Vagina (tissue), 2 donors: ENCODE measurements around the gene ARHGAP40. TPM values are rescaled to one million over a fixed set of nuclear protein-coding genes. Genes with fewer than 3 reads are reported as not detected.

ENCODE experiments used
- DNase-seq, 2 donors: peaks; one replicate each; pipeline ENCODE4 v3.0.0-alpha.2; 2017; ENCODE audit errors: extremely low spot score in 2 of 2
- H3K27ac ChIP-seq: fragments of 200-600 bp; sonication (generic); one replicate; pipeline ENCODE4 v1.5.1; 2019
- H3K27me3 ChIP-seq: fragments of 200-600 bp; sonication (generic); one replicate; pipeline ENCODE4 v1.5.1; 2019
- H3K36me3 ChIP-seq, 2 donors: fragments of 200-600 bp; sonication (generic); one replicate each; pipeline ENCODE4 v1.5.1; 2017 to 2019
- H3K4me1 ChIP-seq: fragments of 200-600 bp; sonication (generic); one replicate; pipeline ENCODE4 v1.5.1; 2019
- H3K4me3 ChIP-seq, 2 donors: fragments of 200-600 bp; sonication (generic); 1 replicate in 1 of 2; 2 replicates in 1 of 2; pipeline ENCODE4 v1.5.1; 2016 to 2019
- H3K9me3 ChIP-seq: fragments of 200-600 bp; sonication (generic); one replicate; pipeline ENCODE4 v1.5.1; 2019
- POLR2A ChIP-seq, 2 donors: fragments of 450-650 bp; IDR thresholded peaks; one replicate each; pipeline ENCODE4 v1.6.1; 2017; ENCODE audit warnings: antibody characterized with exemption in 2 of 2, mild to moderate bottlenecking in 2 of 2, moderate library complexity in 2 of 2
- POLR2AphosphoS5 ChIP-seq, 2 donors: sonication (generic); formaldehyde crosslinking; IDR thresholded peaks; one replicate each; pipeline ENCODE4 v1.9.0; 2017; ENCODE audit warnings: antibody characterized with exemption in 2 of 2, mild to moderate bottlenecking in 2 of 2, low read depth in 1 of 2; ENCODE audit not compliant: insufficient read depth in 1 of 2
- intact Hi-C: fragments of 100-400 bp; cut with DNase I; formaldehyde crosslinking; loops from one replicate; pipeline ENCODE4 v1.15.1; 2023
- total RNA-seq: library from RNA; depleted of rRNA; stranded (reverse); fragments of >200 nt; gene quantifications from one replicate; pipeline ENCODE4 v1.2.3, GENCODE V29; 2016
- TF ChIP-seq, protein P1 (sequence below), 3 experiments: fragments of 450-650 bp in 2 of 3; fragments of 200-600 bp in 1 of 3; sonication (generic) in 1 of 3; IDR thresholded peaks; one replicate each; pipeline ENCODE4 v1.5.1; 2017 to 2019; ENCODE audit warnings: antibody characterized with exemption in 3 of 3, mild to moderate bottlenecking in 2 of 3, moderate library complexity in 2 of 3

ARHGAP40 gene
- 21.9 TPM for total RNA-seq

GRCh38 chr20:38601216-38602184, at the start of gene ARHGAP40:
Gene ARHGAP40, plus strand, starts transcription at chr20:38601809.
- Histone ChIP-seq H3K36me3 (no peaks in the 10 kb centered on the region), H3K27ac (no peak within 1 kb of the TSS), H3K4me1 (peaks cover 5% of the 10 kb centered on the region), H3K4me3 (no peak within 1 kb of the TSS), H3K9me3 (no peaks in the 10 kb centered on the region), H3K27me3 (no peaks in the 10 kb centered on the region)
- DNase-seq, result no peak
- no peak for TF ChIP-seq POLR2A (IDR thresholded peaks at IDR 0.05)
- TF ChIP-seq POLR2AphosphoS5 (IDR thresholded peaks at IDR 0.05; ENCODE audit: insufficient read depth in 1 of 2, low read depth in 1 of 2), result no peak
- TF ChIP-seq, protein P1, sequence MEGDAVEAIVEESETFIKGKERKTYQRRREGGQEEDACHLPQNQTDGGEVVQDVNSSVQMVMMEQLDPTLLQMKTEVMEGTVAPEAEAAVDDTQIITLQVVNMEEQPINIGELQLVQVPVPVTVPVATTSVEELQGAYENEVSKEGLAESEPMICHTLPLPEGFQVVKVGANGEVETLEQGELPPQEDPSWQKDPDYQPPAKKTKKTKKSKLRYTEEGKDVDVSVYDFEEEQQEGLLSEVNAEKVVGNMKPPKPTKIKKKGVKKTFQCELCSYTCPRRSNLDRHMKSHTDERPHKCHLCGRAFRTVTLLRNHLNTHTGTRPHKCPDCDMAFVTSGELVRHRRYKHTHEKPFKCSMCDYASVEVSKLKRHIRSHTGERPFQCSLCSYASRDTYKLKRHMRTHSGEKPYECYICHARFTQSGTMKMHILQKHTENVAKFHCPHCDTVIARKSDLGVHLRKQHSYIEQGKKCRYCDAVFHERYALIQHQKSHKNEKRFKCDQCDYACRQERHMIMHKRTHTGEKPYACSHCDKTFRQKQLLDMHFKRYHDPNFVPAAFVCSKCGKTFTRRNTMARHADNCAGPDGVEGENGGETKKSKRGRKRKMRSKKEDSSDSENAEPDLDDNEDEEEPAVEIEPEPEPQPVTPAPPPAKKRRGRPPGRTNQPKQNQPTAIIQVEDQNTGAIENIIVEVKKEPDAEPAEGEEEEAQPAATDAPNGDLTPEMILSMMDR (IDR thresholded peaks at IDR 0.05), result no peak
- intact Hi-C loops, result no loop called here

GRCh38 chr20:38554986-38555385, 46.6 kb upstream of the ARHGAP40 start:
- intact Hi-C loops, result no loop called here
- H3K4me1 ChIP-seq, result no peaks in the 10 kb centered on the region
- H3K27me3 ChIP-seq, result no peaks in the 10 kb centered on the region
- TF ChIP-seq POLR2A (IDR thresholded peaks at IDR 0.05) (no peak), POLR2AphosphoS5 (IDR thresholded peaks at IDR 0.05; ENCODE audit: insufficient read depth in 1 of 2, low read depth in 1 of 2) (no peak)
- TF ChIP-seq, protein P1 (IDR thresholded peaks at IDR 0.05), result no peak
- DNase-seq, result no peak
- H3K4me3 ChIP-seq, result no peak overlapping the region
- H3K9me3 ChIP-seq, result no peaks in the 10 kb centered on the region
- no peak overlapping the region for H3K27ac ChIP-seq
- peaks cover 0 to 84% of the 10 kb centered on the region in 2 donors for H3K36me3 ChIP-seq

GRCh38 chr20:38555395-38555794, 46.2 kb upstream of the ARHGAP40 start:
- intact Hi-C loops, result no loop called here
- peaks cover 0 to 84% of the 10 kb centered on the region in 2 donors for H3K36me3 ChIP-seq
- no peak overlapping the region for H3K27ac ChIP-seq
- no peaks in the 10 kb centered on the region for H3K4me1 ChIP-seq
- TF ChIP-seq POLR2AphosphoS5 (IDR thresholded peaks at IDR 0.05; ENCODE audit: insufficient read depth in 1 of 2, low read depth in 1 of 2), result no peak
- TF ChIP-seq, protein P1 (IDR thresholded peaks at IDR 0.05), result no peak
- no peak for TF ChIP-seq POLR2A (IDR thresholded peaks at IDR 0.05)
- no peaks in the 10 kb centered on the region for H3K27me3 ChIP-seq
- H3K4me3 ChIP-seq, result no peak overlapping the region
- DNase-seq, result no peak
- no peaks in the 10 kb centered on the region for H3K9me3 ChIP-seq

- DNase-seq, result no peak
- Histone ChIP-seq H3K4me3 (no peak overlapping the region), H3K9me3 (no peaks in the 10 kb centered on the region), H3K4me1 (no peaks in the 10 kb centered on the region), H3K36me3 (peaks cover 0 to 73% of the 10 kb centered on the region in 2 donors), H3K27me3 (no peaks in the 10 kb centered on the region), H3K27ac (no peak overlapping the region)
- no peak for TF ChIP-seq POLR2AphosphoS5 (IDR thresholded peaks at IDR 0.05; ENCODE audit: insufficient read depth in 1 of 2, low read depth in 1 of 2)
- TF ChIP-seq, protein P1 (IDR thresholded peaks at IDR 0.05), result no peak
- no peak for TF ChIP-seq POLR2A (IDR thresholded peaks at IDR 0.05)
- intact Hi-C loops, result no loop called here
Measured at GRCh38 chr20:38557174-38557573, 44.4 kb upstream of the ARHGAP40 start.
